Heart right ventricle (tissue), 16 donors: ENCODE measurements around the gene SV2B. TPM values are rescaled to one million over a fixed set of nuclear protein-coding genes. Genes with fewer than 3 reads are reported as not detected.

Experiments used
- ATAC-seq, 8 donors: fragments of 200-7000 bp; cut with Tn5 transposase; one replicate each; pipeline ENCODE4 v1.9.1; 2020; ENCODE audit warnings: mild to moderate bottlenecking in 8 of 8, moderate library complexity in 8 of 8, moderate number of reproducible peaks in 1 of 8
- DNase-seq, 2 donors: peaks; one replicate each; pipeline ENCODE4 v3.0.0-alpha.2; 2020
- H3K27ac ChIP-seq, 10 donors: fragments of 200-600 bp; sonication (generic) in 2 of 10; one replicate each; pipeline versions ENCODE4 v1.5.0 to v1.8.0; 2020 to 2022; ENCODE audit warnings: mild to moderate bottlenecking in 3 of 10
- H3K27me3 ChIP-seq, 7 donors: fragments of 200-600 bp; one replicate each; pipeline ENCODE4 v1.8.0; 2021 to 2022; ENCODE audit warnings: mild to moderate bottlenecking in 2 of 7
- H3K36me3 ChIP-seq, 9 donors: fragments of 200-600 bp; sonication (generic) in 1 of 9; one replicate each; pipeline versions ENCODE4 v1.5.0 to v1.8.0; 2020 to 2022; ENCODE audit warnings: mild to moderate bottlenecking in 2 of 9
- H3K4me1 ChIP-seq, 9 donors: fragments of 200-600 bp; sonication (generic) in 1 of 9; one replicate each; pipeline versions ENCODE4 v1.5.0 to v1.8.0; 2020 to 2022; ENCODE audit warnings: mild to moderate bottlenecking in 4 of 9
- H3K4me3 ChIP-seq, 10 donors: fragments of 200-600 bp; sonication (generic) in 2 of 10; one replicate each; pipeline versions ENCODE4 v1.5.0 to v1.8.0; 2020 to 2022; ENCODE audit warnings: mild to moderate bottlenecking in 7 of 10, moderate library complexity in 2 of 10
- H3K9me3 ChIP-seq, 11 donors: fragments of 200-600 bp in 10 of 11; sonication (generic) in 2 of 11; one replicate each; pipeline versions ENCODE4 v1.5.0 to v1.8.0; 2013 to 2022; ENCODE audit warnings: mild to moderate bottlenecking in 2 of 11, control low read depth in 1 of 11, moderate library complexity in 1 of 11
- WGBS, 2 donors: extraction: QIAGEN DNeasy Blood & Tissue Kit; methylation state at CpG; one replicate each; pipeline ENCODE4 v1.1.7; 2013; ENCODE audit warnings: inconsistent platforms in 1 of 2; 5-methylcytosine and 5-hydroxymethylcytosine counted together
- intact Hi-C, 10 donors: fragments of 100-400 bp; cut with DNase I; formaldehyde crosslinking; loops; one replicate each; pipeline versions ENCODE4 v1.11.1 to v1.14.2; 2022
- polyA plus RNA-seq, 2 donors: library from polyadenylated mRNA; stranded (reverse); fragments of 200-250 nt; gene quantifications; one replicate each; pipeline ENCODE4 v1.2.3, GENCODE V29; 2013
- total RNA-seq, 10 donors: library from RNA; stranded (reverse); fragmentation: NEBNext Ultra II Directional in 3 of 10; extraction: Animal tissue kit (Norgen Biotek cat#: 25700) in 3 of 10; gene quantifications; one replicate each; pipeline versions ENCODE4 v1.2.1 to v1.2.4, GENCODE V29; 2021 to 2023
- TF ChIP-seq, protein P1 (sequence below), 9 donors: fragments of 200-600 bp; sonication (generic) in 2 of 9; IDR thresholded peaks; one replicate each; pipeline versions ENCODE4 v1.5.0 to v1.8.0; 2021 to 2022; ENCODE audit warnings: antibody characterized with exemption in 9 of 9, mild to moderate bottlenecking in 5 of 9, moderate library complexity in 1 of 9
- donor health status: Arrhythmogenic right ventricular cardiomyopathy.
- donor health status: ischemic (EF 13 %, LVEDD 7.1; RV severe dilation, severe dysfunction).
- donor health status: healthy with polysubstance abuse.
- donor health status: DM: no; HTN: yes; CAD: no.
- donor health status: DM: no; HTN: no; CAD: no.
- donor health status: ischemic (EF 25% LVEDD 6.9; RV normal size, moderate dysfunction).
- donor health status: ischemic (EF 25% LVEDD 5.7; RV mildly dilated, moderate dysfunction).
- donor health status: healthy.
- donor health status: DM: yes; HTN: yes; CAD: no.
- donor health status: Ischemic cardiomyopathy.
- donor health status: ischemic (EF 35%, LVEDD 5.7; RV mildly dilated, moderate dysfunction).
- donor health status: nonischemic (EF 11% LVEDD 7.7; RV severe dilation, severe dysfunction).
- donor health status: DM: yes; HTN: yes; CAD: no.
- donor health status: PGD.
- donor health status: ischemic (EF 29% LVEDD 5.4; RV normal size, mild dysfunction).
- donor health status: nonischemic (EF 23%, LVEDD 6.1; RV moderate dilation, normal function).

Gene SV2B
- total and polyA plus RNA-seq, 12 donors: 0.29 to 15.7 (median 1.5) TPM

DNA sequence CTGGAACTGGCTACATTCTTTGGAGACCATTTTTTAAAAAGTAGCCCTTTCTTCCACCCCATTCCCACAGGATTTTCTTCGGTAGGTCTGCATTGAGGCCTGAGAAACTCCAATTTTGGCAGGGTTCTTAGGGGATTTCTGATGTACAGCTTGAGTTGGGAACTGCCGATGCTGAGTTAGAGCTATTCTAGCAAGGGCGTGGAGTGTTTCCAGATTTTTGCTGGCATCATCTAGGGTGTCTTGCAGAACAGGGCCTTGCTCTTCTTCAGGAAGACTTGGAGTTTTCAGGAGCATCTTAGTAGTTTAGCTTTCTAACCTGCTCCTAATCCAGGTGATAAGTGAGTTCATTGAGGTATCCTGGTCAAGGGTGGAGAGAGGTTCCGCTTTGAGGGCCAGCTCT lies 41.0 kb downstream of the SV2B start:
- Histone ChIP-seq H3K36me3 (no peaks in the 10 kb centered on the region), H3K27ac (no peak overlapping the region), H3K9me3 (peaks cover 0 to 11% (median 0%) of the 10 kb centered on the region in 11 donors), H3K4me3 (no peak overlapping the region), H3K27me3 (peaks cover 0 to 11% (median 0%) of the 10 kb centered on the region in 7 donors), H3K4me1 (peaks cover 0 to 3% (median 0%) of the 10 kb centered on the region in 9 donors)
- TF ChIP-seq, protein P1, sequence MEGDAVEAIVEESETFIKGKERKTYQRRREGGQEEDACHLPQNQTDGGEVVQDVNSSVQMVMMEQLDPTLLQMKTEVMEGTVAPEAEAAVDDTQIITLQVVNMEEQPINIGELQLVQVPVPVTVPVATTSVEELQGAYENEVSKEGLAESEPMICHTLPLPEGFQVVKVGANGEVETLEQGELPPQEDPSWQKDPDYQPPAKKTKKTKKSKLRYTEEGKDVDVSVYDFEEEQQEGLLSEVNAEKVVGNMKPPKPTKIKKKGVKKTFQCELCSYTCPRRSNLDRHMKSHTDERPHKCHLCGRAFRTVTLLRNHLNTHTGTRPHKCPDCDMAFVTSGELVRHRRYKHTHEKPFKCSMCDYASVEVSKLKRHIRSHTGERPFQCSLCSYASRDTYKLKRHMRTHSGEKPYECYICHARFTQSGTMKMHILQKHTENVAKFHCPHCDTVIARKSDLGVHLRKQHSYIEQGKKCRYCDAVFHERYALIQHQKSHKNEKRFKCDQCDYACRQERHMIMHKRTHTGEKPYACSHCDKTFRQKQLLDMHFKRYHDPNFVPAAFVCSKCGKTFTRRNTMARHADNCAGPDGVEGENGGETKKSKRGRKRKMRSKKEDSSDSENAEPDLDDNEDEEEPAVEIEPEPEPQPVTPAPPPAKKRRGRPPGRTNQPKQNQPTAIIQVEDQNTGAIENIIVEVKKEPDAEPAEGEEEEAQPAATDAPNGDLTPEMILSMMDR (IDR thresholded peaks at IDR 0.05): no peak
- intact Hi-C loops: loop anchor here in 4 of 10 donors (5.0 to 10.0 kb wide), 4 partner anchors 54 to 86 kb away; no protein-coding TSS in a partner anchor
- DNase-seq (no peak), ATAC-seq (no peak)
- WGBS, 2 donors: 59 to 66% methylated on average over 4 of the region's 4 CpGs

DNA sequence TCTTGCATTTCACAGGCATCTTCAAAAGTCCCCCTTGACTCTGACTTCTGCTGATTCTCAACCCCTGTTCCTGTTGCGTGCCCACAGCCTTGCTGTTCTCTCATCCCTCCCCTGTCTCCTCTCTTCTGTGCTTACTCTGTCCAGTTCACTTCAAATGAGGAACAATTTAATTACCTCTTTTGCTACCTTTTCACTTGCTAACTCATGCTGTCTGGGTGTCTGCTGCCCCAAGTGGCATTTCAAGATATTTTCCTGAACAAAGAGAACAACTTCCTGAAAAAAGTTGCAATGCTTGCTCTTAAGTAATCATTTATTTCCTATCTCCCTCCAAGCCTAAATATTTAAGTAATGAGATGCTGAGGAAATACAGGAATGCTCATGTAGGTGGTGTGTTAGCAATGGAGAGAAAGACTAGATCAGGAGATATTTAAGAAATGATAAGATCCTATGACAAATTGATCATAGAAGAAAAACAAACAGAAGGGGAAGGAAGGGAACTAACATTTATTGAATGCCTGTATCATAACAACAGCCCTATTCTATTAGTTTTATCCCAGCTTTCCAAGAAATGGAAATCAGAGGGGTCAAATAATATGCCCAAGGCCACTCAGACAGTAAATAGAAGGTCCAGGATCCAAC lies 42.2 kb downstream of the SV2B start:
- DNase-seq: no peak
- no peak overlapping the region for H3K4me3 ChIP-seq
- H3K36me3 ChIP-seq: no peaks in the 10 kb centered on the region
- peaks cover 0 to 2% (median 0%) of the 10 kb centered on the region in 7 donors for H3K27me3 ChIP-seq
- intact Hi-C loops: loop anchor here in 4 of 10 donors (5.0 to 10.0 kb wide), 4 partner anchors 53 to 87 kb away; no protein-coding TSS in a partner anchor
- ATAC-seq: no peak
- 75 to 78% methylated on average over 1 of the region's 1 CpG for whole genome bisulfite sequencing, 2 donors
- H3K4me1 ChIP-seq: peaks cover 0 to 3% (median 0%) of the 10 kb centered on the region in 9 donors
- H3K9me3 ChIP-seq: peaks cover 0 to 13% (median 0%) of the 10 kb centered on the region in 11 donors
- H3K27ac ChIP-seq: no peak overlapping the region
- TF ChIP-seq, protein P1 (IDR thresholded peaks at IDR 0.05): peak in 8 of 9 donors; percentile 18 to 58 (median 44)

DNA sequence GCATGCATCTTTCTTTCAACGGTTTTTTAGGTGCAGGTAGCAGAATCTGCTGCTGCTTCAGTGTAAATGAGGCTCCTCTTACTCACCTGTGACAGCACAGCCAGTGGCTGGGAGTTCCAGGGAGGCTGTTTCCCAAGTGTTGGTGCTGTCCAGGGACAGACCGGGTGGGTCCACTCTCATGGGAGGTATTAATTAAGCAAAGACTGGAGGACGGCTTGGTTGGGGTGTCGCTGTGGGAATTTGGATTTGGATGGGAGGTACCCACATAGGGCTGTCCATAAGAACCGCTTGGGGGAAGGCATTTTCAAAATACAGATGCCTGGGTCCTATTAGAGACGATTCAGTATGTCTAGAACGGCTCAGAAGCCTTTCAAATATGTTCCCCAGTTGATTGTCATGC lies 42.9 kb downstream of the SV2B start:
- WGBS, 2 donors: 73 to 79% methylated on average over 7 of the region's 7 CpGs
- TF ChIP-seq, protein P1 (IDR thresholded peaks at IDR 0.05): no peak
- no peak overlapping the region for H3K27ac ChIP-seq
- peaks cover 0 to 12% (median 0%) of the 10 kb centered on the region in 11 donors for H3K9me3 ChIP-seq
- peaks cover 0 to 3% (median 0%) of the 10 kb centered on the region in 9 donors for H3K4me1 ChIP-seq
- intact Hi-C loops: loop anchor here in 4 of 10 donors (5.0 to 10.0 kb wide), 4 partner anchors 52 to 88 kb away; no protein-coding TSS in a partner anchor
- ATAC-seq: no peak
- no peaks in the 10 kb centered on the region for H3K36me3 ChIP-seq
- peaks cover 0 to 4% (median 0%) of the 10 kb centered on the region in 7 donors for H3K27me3 ChIP-seq
- no peak overlapping the region for H3K4me3 ChIP-seq
- DNase-seq: no peak

DNA sequence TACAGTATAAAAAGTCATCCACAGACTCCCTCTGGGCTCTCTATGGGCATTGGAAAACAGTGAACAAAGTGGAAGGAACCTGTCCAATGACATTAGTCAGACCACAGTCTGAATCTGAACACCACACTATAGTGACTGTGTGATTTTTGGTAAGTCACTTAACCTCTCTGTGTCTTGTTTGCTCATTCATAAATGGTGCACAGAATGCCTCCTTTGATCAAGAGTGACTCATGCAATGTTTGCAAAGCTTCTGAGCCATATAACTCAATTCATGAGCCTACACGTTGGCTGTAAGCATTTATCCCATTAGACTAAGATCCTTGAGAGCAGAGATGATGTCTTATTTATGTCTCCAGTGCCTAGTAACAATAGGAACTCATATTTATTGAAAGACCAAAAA lies 46.7 kb downstream of the SV2B start:
- no peak for ATAC-seq
- no peak for DNase-seq
- Histone ChIP-seq H3K27me3 (peaks cover 0 to 4% (median 0%) of the 10 kb centered on the region in 7 donors), H3K4me3 (no peak overlapping the region), H3K4me1 (peaks cover 0 to 3% (median 0%) of the 10 kb centered on the region in 9 donors), H3K9me3 (peaks cover 0 to 4% (median 0%) of the 10 kb centered on the region in 11 donors), H3K27ac (no peak overlapping the region), H3K36me3 (no peaks in the 10 kb centered on the region)
- TF ChIP-seq, protein P1 (IDR thresholded peaks at IDR 0.05): no peak
- WGBS, 2 donors: 75 to 76% methylated on average over 1 of the region's 1 CpG
- intact Hi-C loops: loop anchor here in 3 of 10 donors (10.0 kb wide), 3 partner anchors 48 to 92 kb away; no protein-coding TSS in a partner anchor
